AG08395 (cell line): ENCODE results near the gene ATRN.

Experiments
- DNase-seq: peaks from one replicate; pipeline ENCODE4 v3.0.0; 2012; ENCODE audit warnings: mixed read lengths, low spot score

ATRN gene

GRCh38 chr20:3658716-3659491, 188.1 kb downstream of the ATRN start:
- DNase-seq: no peak

- no peak for DNase-seq
Measured at GRCh38 chr20:3659492-3660261, 188.9 kb downstream of the ATRN start.

- DNase-seq: no peak
Measured at GRCh38 chr20:3660262-3661059, 189.6 kb downstream of the ATRN start.

GRCh38 chr20:3661060-3661813, 190.4 kb downstream of the ATRN start:
- DNase-seq: no peak

- DNase-seq: no peak
Measured at GRCh38 chr20:3661814-3662665, 191.2 kb downstream of the ATRN start.

GRCh38 chr20:3663031-3663701, 192.3 kb downstream of the ATRN start, which contains the start of gene GFRA4:
Gene GFRA4, minus strand, starts transcription at chr20:3663399. Its CDS starts 0 bp downstream, at chr20:3663399.
- DNase-seq: no peak

GRCh38 chr20:3663858-3664257, 193.0 kb downstream of the ATRN start:
- DNase-seq: no peak

- no peak for DNase-seq
Measured at GRCh38 chr20:3667434-3668037, 196.7 kb downstream of the ATRN start.

GRCh38 chr20:3669710-3670367, 199.0 kb downstream of the ATRN start:
- DNase-seq: no peak

GRCh38 chr20:3670511-3670910, 199.7 kb downstream of the ATRN start:
- no peak for DNase-seq

GRCh38 chr20:3670945-3671344, 200.1 kb downstream of the ATRN start:
- DNase-seq: no peak

- DNase-seq: no peak
Measured at GRCh38 chr20:3671986-3672546, 201.2 kb downstream of the ATRN start.

GRCh38 chr20:3672547-3673171, 201.8 kb downstream of the ATRN start:
- no peak for DNase-seq

- DNase-seq: no peak
Measured at GRCh38 chr20:3673221-3674070, 202.6 kb downstream of the ATRN start.

- DNase-seq: no peak
Measured at GRCh38 chr20:3674447-3674846, 203.6 kb downstream of the ATRN start.

GRCh38 chr20:3674995-3675900, 204.4 kb downstream of the ATRN start:
- DNase-seq: no peak
